SH-SY5Y (cell line): ENCODE results near the gene MBNL2.

Experiments used
- GATA2 ChIP-seq: IDR thresholded peaks from 2 replicates; pipeline ENCODE4 v1.6.1; 2011; ENCODE audit warnings: mild to moderate bottlenecking, low read depth, low read length
- GATA3 ChIP-seq: IDR thresholded peaks from 2 replicates; pipeline ENCODE4 v1.6.1; 2011; ENCODE audit warnings: low read depth, mild to moderate bottlenecking, low read length, moderate library complexity

GRCh38 chr13:97366172-97366688, 144.1 kb downstream of the MBNL2 start:
- TF ChIP-seq GATA3 (no peak), GATA2 (no peak)
